Daoy (cell line): ENCODE results near the gene ZNF699. TPM values are rescaled to one million over a fixed set of nuclear protein-coding genes. Genes with fewer than 3 reads are reported as not detected.
"Not testable (repeated sequence)": the region's sequence is repeated elsewhere in the genome, so short reads cannot be mapped to it uniquely, and the experiment has no call there.

ENCODE experiments used
- DNase-seq: peaks from one replicate; pipeline ENCODE4 v3.0.0-alpha.2; 2015; ENCODE audit warnings: low read depth
- total RNA-seq: library from RNA; depleted of rRNA; stranded (reverse); fragments of >200 nt; shearing (Covaris generic); gene quantifications from 2 replicates; pipeline ENCODE4 v1.2.3, GENCODE V29; 2014; rRNA removed

ZNF699 gene
- 6.9 and 14.7 TPM in 2 replicates for total RNA-seq

GRCh38 chr19:9309139-9309973 lies at the start of gene ZNF699:
Gene ZNF699 (minus strand): TSS chr19:9309838. CDS start chr19:9305119, 4,719 bp downstream.
- peak; percentile 99 for DNase-seq

- DNase-seq = no peak
These were observed 45.0 kb upstream of the ZNF699 start for GRCh38 chr19:9354651-9355050.

GRCh38 chr19:9353011-9353410 lies 43.4 kb upstream of the ZNF699 start:
- no peak for DNase-seq

GRCh38 chr19:9352505-9352904 lies 42.9 kb upstream of the ZNF699 start:
- DNase-seq = no peak

GRCh38 chr19:9348671-9349070 lies 39.0 kb upstream of the ZNF699 start:
- no peak for DNase-seq

GRCh38 chr19:9348253-9348652 lies 38.6 kb upstream of the ZNF699 start:
- DNase-seq = no peak

GRCh38 chr19:9345005-9345404 lies 35.4 kb upstream of the ZNF699 start:
- no peak for DNase-seq

- no peak for DNase-seq
These were observed 33.1 kb upstream of the ZNF699 start for GRCh38 chr19:9342610-9343304.

- no peak for DNase-seq
These were observed 20.4 kb upstream of the ZNF699 start for GRCh38 chr19:9329999-9330398.

- DNase-seq = no peak
These were observed 14.9 kb upstream of the ZNF699 start for GRCh38 chr19:9324584-9324962.

GRCh38 chr19:9323919-9324583 lies 14.4 kb upstream of the ZNF699 start, which contains the start of gene ZNF559:
Gene ZNF559 (plus strand): TSS chr19:9324179. CDS start chr19:9338550, 14,371 bp downstream.
- DNase-seq = peak; percentile 98

- DNase-seq = peak; percentile 65
These were observed 13.9 kb upstream of the ZNF699 start for GRCh38 chr19:9323557-9323918.

- DNase-seq = not testable (repeated sequence)
These were observed 12.6 kb upstream of the ZNF699 start for GRCh38 chr19:9322201-9322600.

GRCh38 chr19:9321756-9322155 lies 12.1 kb upstream of the ZNF699 start:
- DNase-seq = not testable (repeated sequence)

- DNase-seq = no peak
These were observed 11.7 kb upstream of the ZNF699 start for GRCh38 chr19:9321338-9321737.

- DNase-seq = no peak
These were observed 4.1 kb upstream of the ZNF699 start for GRCh38 chr19:9313756-9314155.

- peak; percentile 93 for DNase-seq
These were observed 372 bp upstream of the ZNF699 start for GRCh38 chr19:9309974-9310446.

GRCh38 chr19:9308091-9308770 lies 1.4 kb downstream of the ZNF699 start:
- DNase-seq = peak; percentile 18

- peak; percentile 61 for DNase-seq
These were observed 3.2 kb downstream of the ZNF699 start for GRCh38 chr19:9306443-9306842.

GRCh38 chr19:9296336-9296735 lies 13.3 kb downstream of the ZNF699 start:
- DNase-seq = no peak

GRCh38 chr19:9295411-9295849 lies 14.2 kb downstream of the ZNF699 start:
- DNase-seq = no peak
